NCI-H2196 treated with DMSO at 0.1 percent for 48 hours (cell line): ENCODE results near the gene FOXP1.

Experiments used
- DNase-seq: peaks from one replicate; lab custom pipeline; 2025; ENCODE audit not compliant: unreplicated experiment; lab: John Stamatoyannopoulos, UW

FOXP1 gene

DNA sequence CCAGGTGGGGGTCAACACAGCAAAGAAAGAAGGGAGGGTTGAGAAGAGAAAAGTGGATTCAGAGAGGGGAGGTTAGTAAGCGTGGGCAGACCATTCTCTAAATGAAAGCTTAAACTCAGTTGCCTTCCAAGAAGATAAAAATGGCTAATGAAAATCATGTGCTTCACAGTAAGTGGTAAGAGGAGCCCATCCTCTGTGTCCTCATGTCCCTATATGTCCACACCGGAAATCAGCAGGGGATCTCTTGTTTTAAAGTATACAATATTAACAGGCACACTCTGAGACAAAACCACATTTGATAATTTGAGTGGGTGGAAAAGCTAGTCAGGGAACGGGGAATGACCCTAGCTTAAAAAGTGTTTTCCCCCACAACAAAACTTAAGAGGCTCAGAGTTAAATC is 4.4 kb upstream of the FOXP1 start:
- no peak for DNase-seq

GRCh38 chr3:71586810-71587242 is 3.3 kb upstream of the FOXP1 start:
- DNase-seq: no peak

DNA sequence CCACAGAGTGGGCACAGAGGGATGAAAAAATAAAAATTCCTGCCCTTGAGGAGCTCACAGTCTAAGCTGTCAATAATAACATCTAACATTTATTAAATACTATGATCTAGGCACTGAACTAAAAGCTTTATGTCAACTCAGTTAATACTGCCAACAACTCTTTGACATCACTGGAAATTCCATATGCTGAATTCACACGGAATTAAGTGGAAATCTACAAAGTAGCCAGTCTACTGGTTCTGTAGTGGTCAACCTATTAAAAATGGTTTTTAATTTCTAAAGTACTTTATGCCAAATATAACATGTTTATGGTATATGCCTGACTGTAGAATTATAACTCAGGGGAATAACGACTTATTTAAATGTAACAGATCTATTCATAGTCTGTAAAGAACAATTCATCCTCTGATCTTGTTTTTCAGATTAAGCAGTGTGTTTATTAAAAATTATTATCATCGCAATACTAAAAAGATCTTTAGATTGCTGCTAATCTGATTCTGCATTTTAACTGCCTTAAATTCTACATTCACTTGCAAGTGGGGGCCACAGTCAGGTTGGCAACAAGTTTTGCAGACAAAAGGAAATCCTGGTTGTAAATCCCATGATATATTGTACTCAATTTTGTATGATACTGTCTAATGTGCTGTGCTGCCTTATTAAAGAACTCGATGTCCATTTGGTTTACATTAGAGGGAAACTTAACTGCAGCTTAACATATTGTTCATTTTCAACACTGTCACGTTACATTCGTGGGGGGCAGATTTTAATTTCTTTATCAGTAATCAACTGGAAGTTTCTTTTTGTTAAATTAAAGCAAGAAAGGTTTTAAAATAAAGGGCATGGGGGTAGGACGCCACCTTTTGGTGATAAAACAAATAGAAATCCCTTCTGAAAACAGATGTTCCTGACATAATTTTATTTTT is 2.6 kb upstream of the FOXP1 start:
- no peak for DNase-seq

- DNase-seq: no peak
Measured at GRCh38 chr3:71585131-71585530, 1.6 kb upstream of the FOXP1 start.

GRCh38 chr3:71584394-71585011 is 975 bp upstream of the FOXP1 start:
- DNase-seq: no peak

DNA sequence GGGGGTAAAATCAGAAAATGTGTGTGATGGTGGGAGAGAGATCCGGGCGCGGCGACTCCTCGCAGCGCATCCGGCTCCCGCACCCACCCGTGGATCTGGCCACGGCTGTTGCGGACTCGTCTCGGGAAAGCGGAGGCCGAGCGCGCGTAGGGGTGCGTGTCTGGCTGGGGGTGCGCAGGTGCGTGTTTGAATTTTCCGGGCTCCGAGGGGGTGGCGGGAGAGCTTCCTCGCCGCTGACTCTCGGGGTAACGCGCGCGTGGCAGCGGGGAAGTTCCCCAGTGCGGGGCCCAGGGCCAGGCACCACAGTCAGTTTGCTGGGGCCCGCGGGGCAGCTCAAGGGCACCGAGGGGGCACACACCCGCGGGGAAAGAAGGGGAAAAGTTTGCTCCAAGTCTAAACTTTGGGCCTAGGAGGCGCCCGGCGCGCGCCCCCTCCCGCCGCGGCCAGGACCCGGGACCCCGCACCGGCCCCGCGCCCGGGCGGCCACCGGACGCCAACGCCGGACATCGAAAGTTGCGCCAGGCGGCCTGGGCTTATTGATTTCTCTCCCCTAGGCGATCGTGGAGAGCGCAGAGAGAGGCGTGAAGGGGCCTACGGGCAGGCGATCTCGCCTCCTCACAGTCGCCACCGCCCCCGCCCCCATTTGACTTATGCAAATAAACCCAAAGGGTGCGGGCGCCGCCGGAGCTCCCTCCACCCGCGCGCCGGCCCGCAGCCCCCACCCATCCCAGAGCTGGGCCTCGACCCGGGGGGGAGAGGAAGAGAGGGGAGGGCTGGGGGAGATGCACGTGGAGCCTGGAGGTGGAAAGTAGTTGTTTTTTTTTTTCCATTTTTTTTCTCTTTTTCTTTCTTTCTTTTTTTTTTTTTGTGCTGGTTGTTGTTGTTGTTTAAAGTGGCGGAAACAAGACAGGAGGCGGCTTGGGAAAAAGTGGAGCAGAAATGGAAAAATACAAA is 639 bp downstream of the FOXP1 start:
- no peak for DNase-seq

DNA sequence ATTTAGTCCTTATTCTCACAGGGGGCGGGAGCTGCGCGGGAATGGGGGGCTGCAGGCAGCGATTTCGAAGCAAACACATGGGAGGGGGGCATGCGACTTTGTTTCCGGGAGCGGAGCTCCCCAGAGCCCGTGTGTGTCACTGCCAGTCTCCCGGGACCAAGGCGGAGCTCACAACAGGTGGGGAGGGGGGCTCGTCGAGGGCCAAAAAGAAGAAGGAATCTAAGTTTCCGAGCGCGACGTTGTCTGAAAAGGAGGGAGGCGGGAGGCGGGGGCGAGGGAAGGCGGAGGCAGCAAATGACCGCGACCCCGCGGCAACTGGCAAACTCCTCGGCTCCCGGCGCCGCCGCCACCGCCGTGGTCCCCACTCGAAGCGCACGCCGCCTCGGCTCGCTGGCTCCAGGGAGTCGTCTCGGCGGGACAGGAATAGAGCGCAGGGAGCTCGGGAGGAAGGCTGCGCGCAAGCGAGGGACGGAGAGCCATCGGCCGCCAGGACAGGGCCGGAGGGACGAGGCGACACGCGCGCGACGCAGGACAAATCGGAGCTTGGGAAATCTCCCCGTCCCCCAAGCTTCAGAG is 1.4 kb downstream of the FOXP1 start:
- no peak for DNase-seq

- no peak for DNase-seq
Measured at GRCh38 chr3:71581457-71582035, 2.0 kb downstream of the FOXP1 start.

- no peak for DNase-seq
Measured at GRCh38 chr3:71580636-71581456, 2.7 kb downstream of the FOXP1 start.

DNA sequence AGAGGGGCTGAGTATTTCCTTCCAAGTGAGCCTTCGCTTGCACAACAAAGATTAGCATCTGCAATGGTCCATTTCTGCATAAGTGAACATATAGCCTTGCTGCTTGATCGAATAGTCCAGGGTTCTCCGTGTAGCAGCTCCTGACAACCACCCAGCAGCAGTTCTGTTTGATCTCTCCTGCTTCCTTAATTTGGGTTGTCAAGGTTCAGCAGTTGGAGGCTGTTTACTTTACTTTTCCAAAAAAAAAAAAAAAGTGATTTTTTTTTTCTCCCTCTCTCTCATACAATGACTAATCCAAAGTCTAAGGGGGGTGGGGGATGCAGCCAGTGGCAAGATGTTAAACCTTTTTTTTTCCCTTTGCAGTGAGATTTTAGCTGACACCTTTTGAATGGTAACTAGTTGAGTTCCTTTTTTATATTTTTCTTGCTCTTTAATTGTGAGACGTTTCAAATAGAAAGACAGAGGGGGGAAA is 3.6 kb downstream of the FOXP1 start:
- no peak for DNase-seq

DNA sequence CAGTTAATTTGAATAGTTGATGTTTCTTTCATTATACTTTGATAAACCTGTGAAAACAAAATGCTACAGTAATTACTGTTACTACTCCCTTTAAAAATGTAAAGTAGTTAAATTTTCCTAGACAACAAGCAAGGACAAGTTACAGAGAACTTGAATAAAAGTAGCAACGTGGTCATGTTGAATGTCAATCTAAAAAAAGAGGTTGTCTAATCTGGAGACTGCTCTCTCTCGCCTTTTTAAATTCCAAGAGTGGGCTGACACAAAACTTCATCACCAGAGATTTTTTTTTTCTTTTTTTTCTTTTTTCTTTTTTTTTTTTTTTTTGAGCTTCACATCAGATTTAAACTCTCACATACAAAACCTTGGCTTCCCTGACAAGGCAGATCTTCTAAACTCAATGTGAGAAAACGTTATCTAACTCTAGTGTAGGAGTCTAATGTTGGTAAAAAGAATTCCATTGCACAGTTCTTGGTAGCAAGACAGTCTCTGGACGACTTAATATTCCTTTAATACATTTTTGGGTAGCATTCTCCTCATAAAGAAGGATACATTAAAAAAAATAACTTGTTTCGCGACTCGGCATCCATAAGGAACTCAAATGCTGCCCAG is 4.1 kb downstream of the FOXP1 start:
- no peak for DNase-seq

DNA sequence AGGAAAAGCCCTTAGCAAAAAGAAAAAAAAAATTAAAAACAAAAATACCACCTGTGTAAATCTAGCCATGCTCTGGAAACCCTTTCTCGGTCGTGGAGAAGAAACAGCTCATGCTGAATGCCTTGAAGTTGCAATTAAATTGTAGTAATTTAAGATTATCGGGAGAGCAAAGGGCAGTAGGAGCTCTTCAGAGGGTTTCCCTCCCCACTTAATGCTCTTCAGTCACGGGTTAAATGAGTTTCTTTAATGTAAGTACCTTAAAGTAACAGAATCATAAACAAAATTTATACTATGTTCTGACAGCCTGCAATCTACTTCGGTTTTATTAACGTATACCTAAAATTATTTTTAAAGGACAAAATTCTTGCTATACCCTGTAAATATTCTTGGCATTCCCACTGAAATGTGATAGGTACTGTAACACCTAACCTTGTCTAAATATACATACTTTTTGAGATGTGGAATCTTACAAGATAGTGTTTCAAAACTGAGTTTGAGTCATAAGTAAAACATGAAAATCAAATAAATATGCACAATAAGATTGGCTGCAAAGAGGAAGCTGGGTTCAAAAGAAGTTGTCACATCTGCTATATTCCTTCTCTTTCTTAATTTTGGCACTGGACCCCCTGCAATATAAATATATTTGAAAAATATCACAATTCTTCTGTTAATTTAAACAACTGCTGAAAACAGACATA is 5.3 kb downstream of the FOXP1 start:
- no peak for DNase-seq

DNA sequence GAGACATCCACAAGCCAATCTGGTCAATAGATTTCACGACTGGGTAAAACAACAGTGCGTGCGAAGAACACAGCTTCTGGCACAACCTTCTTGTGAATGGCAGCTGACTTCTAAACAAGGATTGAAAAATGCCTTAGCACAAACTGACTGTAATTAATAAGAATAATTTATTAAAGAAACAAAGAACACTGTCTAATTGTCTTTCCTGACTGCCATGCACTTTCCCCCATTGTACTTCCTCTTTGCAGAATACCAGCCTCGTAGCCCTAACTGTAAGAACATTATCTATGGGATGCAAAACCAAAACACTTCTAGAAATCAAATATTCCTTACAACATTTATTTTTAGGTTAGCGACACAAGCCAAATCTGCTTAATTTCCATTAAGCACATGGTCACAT is 6.5 kb downstream of the FOXP1 start:
- DNase-seq: no peak

GRCh38 chr3:71575433-71575832 is 8.1 kb downstream of the FOXP1 start:
- DNase-seq: no peak

DNA sequence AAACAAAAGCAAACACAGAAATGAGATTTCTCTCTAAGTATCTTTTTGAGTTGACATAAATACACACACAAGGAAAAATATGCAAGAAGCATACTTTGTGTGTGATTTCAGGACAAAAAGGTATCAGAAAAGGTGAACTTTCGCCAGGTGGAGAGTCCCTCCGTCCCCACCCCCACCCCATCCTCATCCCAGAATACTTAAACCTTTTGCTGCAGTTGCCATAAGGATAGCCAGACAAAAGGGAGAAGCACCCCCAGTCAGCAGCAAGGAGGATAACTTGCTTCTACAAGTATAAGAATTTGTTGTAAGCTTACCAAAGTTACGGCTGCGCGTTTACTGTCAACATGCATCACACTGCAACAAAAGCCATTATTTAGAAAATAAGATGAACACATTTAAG is 10.3 kb downstream of the FOXP1 start:
- no peak for DNase-seq

DNA sequence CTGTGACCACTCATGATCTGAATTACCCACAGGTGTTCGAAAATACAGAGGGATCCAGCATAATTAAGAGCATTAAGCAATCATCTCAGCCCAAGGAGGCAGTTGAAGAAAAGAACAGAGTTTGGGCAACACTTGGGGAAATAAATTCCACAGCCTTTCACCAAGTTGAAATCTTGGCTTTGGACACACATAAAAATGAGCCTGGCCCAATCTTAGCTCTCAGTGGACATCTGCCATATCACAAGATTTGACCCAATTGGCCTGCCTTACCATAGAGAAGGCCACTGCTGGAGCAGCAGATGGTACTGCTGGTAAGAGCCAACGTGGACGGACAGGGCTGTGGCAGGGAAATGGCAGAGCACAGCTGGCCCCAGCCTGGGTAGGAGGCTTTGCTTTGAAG is 13.0 kb downstream of the FOXP1 start:
- no peak for DNase-seq

- DNase-seq: no peak
Measured at GRCh38 chr3:71568207-71568606, 15.3 kb downstream of the FOXP1 start.

- no peak for DNase-seq
Measured at GRCh38 chr3:71566776-71567175, 16.8 kb downstream of the FOXP1 start.

DNA sequence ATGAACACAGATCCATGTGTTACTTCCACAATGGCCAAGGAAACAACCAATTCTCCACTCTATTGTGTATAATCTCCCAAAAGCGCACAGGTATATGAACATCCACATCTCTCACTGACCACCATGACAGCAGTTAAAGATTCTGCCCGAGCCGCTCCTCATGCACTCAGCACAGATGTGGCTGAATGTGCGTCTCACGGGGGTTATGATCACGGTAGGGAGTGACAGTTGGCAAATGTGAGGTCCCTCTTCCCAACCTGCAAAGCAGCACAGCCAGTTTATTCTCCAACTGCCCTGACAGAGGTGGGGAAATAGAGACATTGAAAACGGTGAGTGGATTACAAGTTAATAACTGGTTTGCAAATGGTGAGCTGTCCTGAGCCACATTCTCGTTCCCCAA is 17.6 kb downstream of the FOXP1 start:
- DNase-seq: no peak
